GM10266 (cell line): ENCODE data around the gene PLEKHG2.

Experiments
- DNase-seq: peaks from one replicate; pipeline ENCODE4 v3.0.0; 2012; ENCODE audit errors: extremely low spot score
- TF ChIP-seq, protein P1 (sequence below): IDR thresholded peaks from 2 replicates; pipeline ENCODE4 v1.5.1; 2012; ENCODE audit warnings: mild to moderate bottlenecking, low read depth; ENCODE audit not compliant: control insufficient read depth, insufficient read depth; ENCODE audit errors: missing control alignments

PLEKHG2 gene

DNA sequence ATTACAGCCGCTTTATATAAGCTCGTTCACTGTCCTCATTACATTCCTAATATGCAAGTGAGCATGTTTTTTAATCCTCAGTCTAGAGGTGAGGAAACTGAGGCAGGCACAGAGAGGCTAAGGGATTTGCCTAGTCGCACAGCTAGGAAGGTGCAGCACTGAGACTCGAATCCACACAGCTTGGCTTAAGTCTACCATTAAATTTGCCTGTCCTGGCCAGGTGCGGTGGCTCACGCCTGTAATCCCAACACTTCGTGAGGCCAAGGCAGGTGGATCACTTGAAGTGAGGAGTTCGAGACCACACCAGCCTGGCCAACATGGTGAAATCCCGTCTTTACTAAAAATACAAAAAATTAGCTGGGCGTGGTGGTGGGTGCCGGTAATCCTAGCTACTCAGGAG is 15.2 kb downstream of the PLEKHG2 start:
- TF ChIP-seq, protein P1, sequence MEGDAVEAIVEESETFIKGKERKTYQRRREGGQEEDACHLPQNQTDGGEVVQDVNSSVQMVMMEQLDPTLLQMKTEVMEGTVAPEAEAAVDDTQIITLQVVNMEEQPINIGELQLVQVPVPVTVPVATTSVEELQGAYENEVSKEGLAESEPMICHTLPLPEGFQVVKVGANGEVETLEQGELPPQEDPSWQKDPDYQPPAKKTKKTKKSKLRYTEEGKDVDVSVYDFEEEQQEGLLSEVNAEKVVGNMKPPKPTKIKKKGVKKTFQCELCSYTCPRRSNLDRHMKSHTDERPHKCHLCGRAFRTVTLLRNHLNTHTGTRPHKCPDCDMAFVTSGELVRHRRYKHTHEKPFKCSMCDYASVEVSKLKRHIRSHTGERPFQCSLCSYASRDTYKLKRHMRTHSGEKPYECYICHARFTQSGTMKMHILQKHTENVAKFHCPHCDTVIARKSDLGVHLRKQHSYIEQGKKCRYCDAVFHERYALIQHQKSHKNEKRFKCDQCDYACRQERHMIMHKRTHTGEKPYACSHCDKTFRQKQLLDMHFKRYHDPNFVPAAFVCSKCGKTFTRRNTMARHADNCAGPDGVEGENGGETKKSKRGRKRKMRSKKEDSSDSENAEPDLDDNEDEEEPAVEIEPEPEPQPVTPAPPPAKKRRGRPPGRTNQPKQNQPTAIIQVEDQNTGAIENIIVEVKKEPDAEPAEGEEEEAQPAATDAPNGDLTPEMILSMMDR, result no peak
- no peak for DNase-seq

DNA sequence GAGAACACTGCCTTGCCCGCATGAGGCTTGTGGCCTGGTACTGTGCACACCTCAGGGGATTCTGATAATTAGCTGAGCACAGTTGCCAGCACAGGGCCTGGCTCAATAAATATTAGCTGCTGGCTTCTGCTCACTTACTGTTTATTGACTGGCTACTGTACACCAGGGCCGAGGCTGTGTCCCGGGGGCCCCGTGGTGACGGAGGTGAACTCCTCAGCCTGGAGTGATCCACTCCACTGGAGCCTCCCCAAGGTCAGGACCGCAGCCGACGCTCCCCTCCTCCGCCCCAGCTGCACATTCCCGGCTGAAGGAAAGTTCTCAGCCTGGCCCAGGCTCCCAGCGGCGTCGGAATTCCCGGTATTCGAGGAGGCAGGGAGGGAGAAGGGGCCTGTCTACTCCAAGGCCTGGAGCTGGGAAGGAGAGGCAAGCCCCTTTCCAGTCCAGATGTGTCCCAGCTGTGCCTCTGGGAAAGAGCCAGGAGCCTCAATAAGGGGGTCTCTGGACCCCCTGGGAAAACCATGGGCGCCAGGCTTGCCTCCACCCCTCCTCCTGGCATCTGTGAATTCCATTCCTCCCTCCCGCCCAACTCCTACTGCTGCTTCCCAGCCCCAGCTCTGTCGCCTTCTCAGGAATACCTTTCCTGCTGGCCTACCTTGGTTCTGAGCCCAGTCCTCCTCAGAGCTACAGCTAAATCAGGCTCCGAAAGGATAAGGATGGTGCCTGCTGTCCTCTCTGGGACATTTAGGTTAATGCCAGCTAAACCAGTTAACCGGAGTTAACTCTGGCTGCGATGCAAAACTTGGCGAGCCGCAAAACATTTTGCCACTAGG is 16.0 kb downstream of the PLEKHG2 start:
- no peak for DNase-seq
- TF ChIP-seq, protein P1, result no peak

DNA sequence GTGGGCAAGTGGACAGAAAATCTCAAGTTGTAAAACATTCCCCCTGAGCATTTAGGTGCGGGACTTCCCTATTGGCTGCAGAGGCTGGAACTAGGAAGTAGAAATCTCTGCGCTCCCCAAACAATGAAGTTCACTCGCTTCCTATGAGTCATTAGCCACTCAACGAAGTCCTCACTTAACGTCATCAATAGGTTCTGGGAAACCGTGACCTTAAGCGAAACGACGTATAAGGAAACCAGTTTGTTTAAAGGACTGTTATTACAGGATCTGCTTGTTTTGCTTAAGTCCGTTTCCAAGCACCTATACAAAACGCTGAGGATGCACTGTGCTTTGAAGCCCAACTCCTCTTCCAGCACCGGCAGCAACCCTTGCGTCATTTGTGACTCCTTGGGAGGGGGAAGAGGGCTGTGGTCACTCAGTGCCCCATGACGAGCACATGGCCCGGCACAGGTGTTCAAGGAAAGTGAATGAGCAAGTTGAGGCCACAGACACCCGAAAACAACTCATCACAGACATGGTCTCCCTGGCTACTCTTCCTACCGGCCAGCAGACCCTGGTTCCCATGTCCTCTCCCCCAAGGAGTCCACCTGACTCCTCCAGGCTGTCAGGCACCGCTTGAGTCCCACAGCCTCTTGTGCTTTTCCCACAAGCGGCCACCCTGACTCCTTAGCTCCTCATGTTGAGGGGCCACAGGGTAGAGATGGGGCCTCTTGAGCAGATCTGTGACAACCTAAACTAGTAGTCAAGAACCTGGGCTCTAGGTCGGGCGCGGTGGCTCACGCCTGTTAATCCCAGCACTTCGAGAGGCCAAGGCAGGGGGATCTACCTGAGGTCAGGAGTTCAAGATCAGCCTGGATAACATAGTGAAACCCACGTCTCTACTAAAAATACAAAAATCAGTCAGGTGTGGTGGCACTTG is 18.5 kb downstream of the PLEKHG2 start:
- DNase-seq, result peak; percentile 68
- TF ChIP-seq, protein P1, result no peak

DNA sequence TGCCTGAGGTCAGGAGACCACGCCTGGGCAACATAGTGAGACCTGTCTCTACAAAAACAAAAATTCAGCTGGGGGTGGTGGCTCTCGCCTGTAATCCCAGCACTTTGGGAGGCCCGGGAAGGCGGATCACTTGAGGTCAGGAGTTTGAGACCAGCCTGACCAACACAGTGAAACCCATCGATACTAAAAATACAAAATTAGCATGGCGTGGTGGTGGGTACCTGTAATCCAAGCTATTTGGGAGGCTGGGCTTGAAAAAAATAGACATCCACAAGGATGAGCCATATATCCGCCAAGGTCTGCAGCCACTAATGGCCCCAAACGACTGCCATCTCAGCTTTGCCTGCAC is 20.2 kb downstream of the PLEKHG2 start:
- TF ChIP-seq, protein P1, result no peak
- DNase-seq, result no peak

DNA sequence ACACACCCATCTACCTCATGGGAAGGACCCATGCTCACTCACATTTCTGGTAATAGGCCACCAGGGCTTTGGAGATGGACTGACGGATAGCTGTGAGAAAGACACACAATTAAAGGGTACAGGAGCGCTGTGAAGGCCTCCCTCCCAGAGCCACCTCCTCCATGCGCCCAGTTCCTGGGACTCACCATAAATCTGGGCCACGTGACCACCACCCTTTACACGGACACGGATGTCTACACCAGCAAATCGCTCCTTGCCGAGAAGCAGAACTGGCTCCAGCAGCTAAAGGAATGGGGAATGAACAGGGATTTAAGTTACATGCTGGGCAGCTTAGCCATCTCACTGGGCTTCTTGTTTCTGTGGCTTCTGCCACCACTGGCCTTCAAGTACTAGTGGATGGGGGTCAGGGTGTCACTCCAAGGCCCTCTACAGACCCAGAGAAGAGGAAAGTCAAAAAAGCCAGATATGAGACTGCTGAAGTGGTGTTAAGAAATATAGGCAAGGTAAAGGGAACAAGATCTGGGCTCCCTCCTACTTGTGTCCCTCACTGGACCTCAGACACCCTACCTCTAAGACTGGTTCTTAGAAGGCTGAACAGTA is 21.1 kb downstream of the PLEKHG2 start:
- DNase-seq, result no peak

DNA sequence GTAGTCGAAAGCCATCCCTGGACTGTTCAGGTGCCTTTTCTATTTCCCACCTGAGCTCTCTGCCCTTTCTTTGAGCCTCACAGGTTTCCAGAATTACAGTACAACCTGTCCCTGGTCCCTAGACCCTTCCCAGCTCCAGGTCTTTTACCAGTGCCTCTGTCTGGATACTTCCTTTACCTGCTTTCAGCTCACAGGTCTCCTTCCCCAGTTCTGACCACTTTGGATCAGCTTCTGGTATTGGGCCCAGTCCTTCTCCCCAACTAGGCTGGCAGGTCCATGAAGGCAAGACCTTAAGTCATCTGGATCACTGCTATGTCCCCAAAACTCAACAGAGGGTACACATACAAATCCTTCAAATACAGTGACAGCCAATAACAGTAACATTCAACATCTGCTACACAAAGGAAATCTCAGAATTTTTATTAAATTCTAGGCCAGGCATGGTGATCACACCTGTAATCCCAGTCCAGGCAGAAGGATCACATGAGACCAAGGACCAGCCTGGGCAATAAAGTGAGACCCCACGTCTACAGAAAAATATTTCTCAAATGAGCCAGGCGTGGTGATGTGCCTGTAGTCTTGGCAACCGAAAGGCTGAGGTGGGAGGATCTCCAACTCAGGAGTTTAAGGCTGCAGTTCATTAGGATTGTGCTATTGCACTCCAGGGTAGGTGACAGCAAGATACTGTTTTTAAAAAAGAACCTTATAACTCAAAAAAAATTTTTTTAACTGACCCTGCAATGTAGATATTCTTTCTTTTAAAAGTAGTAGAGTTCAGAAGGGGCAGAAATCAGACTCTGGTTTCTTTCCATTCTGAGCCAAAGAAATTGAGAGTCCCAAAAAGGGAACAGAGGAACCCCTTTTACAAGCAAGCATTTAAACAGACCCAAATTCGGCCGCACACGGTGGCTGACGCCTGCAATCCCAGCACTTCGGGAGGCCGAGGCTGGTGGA is 21.9 kb downstream of the PLEKHG2 start:
- TF ChIP-seq, protein P1, result no peak
- no peak for DNase-seq

More for the DNA sequence above, 21.1 kb downstream of the PLEKHG2 start:
- TF ChIP-seq, protein P1, result no peak
